Measurements from ENCODE around the gene ATP6V1E1.

DNA sequence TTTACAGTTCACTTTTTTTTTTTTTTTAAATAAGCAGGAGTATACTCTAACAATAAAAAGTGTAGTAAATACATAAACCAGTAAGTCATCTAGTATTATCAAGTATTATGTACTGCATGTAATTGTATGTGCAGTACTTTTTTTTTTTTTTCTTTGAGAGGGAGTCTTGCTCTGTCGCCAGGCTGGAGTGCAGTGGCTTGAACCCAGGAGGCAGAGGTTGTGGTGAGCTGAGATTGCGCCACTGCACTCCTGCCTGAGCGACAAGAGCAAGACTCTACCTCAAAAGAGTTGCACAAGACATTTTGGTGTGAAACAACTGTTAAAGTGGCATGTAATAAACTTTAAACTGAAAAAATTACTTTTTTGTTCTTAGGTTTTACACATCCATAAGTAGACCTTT, 26.7 kb upstream of the ATP6V1E1 start:
- TF ChIP-seq, protein P1, sequence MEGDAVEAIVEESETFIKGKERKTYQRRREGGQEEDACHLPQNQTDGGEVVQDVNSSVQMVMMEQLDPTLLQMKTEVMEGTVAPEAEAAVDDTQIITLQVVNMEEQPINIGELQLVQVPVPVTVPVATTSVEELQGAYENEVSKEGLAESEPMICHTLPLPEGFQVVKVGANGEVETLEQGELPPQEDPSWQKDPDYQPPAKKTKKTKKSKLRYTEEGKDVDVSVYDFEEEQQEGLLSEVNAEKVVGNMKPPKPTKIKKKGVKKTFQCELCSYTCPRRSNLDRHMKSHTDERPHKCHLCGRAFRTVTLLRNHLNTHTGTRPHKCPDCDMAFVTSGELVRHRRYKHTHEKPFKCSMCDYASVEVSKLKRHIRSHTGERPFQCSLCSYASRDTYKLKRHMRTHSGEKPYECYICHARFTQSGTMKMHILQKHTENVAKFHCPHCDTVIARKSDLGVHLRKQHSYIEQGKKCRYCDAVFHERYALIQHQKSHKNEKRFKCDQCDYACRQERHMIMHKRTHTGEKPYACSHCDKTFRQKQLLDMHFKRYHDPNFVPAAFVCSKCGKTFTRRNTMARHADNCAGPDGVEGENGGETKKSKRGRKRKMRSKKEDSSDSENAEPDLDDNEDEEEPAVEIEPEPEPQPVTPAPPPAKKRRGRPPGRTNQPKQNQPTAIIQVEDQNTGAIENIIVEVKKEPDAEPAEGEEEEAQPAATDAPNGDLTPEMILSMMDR (IDR thresholded peaks at IDR 0.05), result no peak
- no peak for TF ChIP-seq POLR2A (IDR thresholded peaks at IDR 0.05)

Data from thyroid gland (tissue), 4 donors.